HG02852 (cell line): ENCODE data around the gene TMEM108.
A peak's percentile ranks its signal among the peaks of the same experiment; 100 is the strongest.

Experiments used
- ATAC-seq: cut with Tn5 transposase; IDR thresholded peaks from one replicate; pipeline ENCODE4 v1.9.1; 2021; ENCODE audit warnings: mild to moderate bottlenecking, moderate library complexity; ENCODE audit not compliant: unreplicated experiment

The TMEM108 gene

GRCh38 chr3:133113927-133114597 is 75.9 kb downstream of the TMEM108 start:
- ATAC-seq, result no peak

GRCh38 chr3:133115176-133115575 is 77.0 kb downstream of the TMEM108 start:
- ATAC-seq, result no peak

- no peak for ATAC-seq
Measured at GRCh38 chr3:133117342-133117741, 79.2 kb downstream of the TMEM108 start.

GRCh38 chr3:133119176-133119575 is 81.0 kb downstream of the TMEM108 start:
- no peak for ATAC-seq

- ATAC-seq, result no peak
Measured at GRCh38 chr3:133121450-133121849, 83.3 kb downstream of the TMEM108 start.

- ATAC-seq, result no peak
Measured at GRCh38 chr3:133123636-133124035, 85.4 kb downstream of the TMEM108 start.

GRCh38 chr3:133124511-133124910 is 86.3 kb downstream of the TMEM108 start:
- no peak for ATAC-seq

GRCh38 chr3:133125171-133125570 is 87.0 kb downstream of the TMEM108 start:
- ATAC-seq, result no peak

GRCh38 chr3:133125802-133126201 is 87.6 kb downstream of the TMEM108 start:
- no peak for ATAC-seq

- ATAC-seq, result no peak
Measured at GRCh38 chr3:133127381-133127780, 89.2 kb downstream of the TMEM108 start.

- no peak for ATAC-seq
Measured at GRCh38 chr3:133130168-133130567, 92.0 kb downstream of the TMEM108 start.

- no peak for ATAC-seq
Measured at GRCh38 chr3:133135306-133135705, 97.1 kb downstream of the TMEM108 start.

- peak; percentile 57 for ATAC-seq
Measured at GRCh38 chr3:133136114-133137041, 98.2 kb downstream of the TMEM108 start.

- ATAC-seq, result peak; percentile 6
Measured at GRCh38 chr3:133137042-133137996, 99.1 kb downstream of the TMEM108 start.

GRCh38 chr3:133138017-133138416 is 99.8 kb downstream of the TMEM108 start:
- ATAC-seq, result peak; percentile 90

- no peak for ATAC-seq
Measured at GRCh38 chr3:133152056-133152455, 113.9 kb downstream of the TMEM108 start.

GRCh38 chr3:133152681-133153220 is 114.6 kb downstream of the TMEM108 start:
- ATAC-seq, result no peak

GRCh38 chr3:133153382-133153781 is 115.2 kb downstream of the TMEM108 start:
- ATAC-seq, result no peak

GRCh38 chr3:133157716-133158115 is 119.5 kb downstream of the TMEM108 start:
- no peak for ATAC-seq

GRCh38 chr3:133158686-133159085 is 120.5 kb downstream of the TMEM108 start:
- no peak for ATAC-seq
